GM19043 (cell line): Measurements from ENCODE around the gene CALML6.

Source experiments
- ATAC-seq: cut with Tn5 transposase; IDR thresholded peaks from one replicate; pipeline ENCODE4 v1.9.1; 2021; ENCODE audit warnings: low read depth; ENCODE audit not compliant: unreplicated experiment

Gene CALML6

DNA sequence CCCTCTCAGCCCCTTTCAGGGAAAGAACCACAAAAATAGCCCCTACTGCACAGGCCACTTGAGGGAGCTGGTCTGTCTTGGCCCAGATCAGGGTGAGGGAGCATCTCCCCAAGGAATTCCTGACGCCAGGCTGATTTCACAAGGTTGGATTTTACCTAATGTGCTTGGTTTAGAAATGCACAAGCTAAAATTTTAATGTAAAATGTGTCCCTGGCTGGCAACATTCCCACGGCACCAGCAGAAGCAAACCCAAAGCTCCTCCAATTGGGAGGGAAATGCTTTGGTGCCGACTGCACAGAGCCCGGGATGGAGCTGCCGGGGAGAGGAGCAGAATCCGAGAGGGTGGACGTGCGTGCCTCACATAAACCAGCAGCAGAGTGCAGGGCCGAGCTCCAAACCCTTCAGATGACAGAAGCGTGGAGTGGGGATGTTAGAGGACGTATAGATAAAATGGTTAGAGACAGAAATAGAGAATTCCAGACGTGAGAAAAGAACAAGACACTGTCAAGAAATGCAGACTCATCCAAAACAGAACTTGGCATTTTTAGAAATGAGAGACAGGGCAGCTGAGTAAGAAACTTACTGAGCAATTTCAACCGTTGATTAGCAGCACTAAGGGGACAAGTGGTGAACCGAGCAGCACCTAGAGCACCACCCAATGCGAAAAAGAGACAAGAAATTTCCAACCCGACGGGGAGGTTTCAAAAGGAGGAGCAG, 45.6 kb downstream of the CALML6 start:
- no peak for ATAC-seq

DNA sequence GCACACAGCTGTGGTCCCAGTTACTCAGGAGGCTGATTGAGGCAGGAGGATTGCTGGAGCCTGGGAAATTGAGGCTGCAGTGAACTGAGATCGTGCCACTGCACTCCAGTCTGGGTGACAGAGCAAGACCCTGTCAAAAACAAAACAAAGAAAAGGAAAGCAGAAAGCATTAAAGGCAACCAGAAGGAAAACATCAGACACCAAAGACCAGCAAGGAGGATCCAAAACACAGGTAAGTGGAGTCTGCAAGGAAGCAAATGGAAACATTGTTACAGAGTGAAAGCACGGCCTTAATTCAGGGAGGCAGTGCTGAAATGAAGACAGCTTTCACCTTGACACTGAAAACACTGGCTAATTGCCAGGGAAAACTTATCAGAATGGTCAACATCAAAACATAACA, 47.7 kb downstream of the CALML6 start:
- ATAC-seq: no peak

DNA sequence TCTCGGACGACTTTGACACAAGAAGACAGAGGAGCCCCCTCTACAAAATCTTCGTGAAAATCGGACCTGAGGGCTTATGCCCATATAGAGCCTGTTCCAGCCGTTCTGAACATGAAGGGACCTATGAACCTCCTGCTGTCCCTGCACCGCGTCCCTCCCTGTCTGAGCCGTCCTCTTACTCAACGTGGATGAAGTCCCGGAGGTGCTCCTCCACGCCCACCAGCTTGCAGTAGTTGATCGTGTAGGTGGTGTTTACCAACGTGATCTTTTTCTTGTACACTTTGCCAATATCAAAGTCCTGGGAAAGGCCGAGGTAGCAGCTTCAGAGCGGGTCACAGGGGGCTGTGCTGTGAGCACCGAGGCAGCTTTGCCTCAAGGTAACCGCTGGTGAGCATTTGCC, 48.5 kb downstream of the CALML6 start:
- ATAC-seq: no peak

DNA sequence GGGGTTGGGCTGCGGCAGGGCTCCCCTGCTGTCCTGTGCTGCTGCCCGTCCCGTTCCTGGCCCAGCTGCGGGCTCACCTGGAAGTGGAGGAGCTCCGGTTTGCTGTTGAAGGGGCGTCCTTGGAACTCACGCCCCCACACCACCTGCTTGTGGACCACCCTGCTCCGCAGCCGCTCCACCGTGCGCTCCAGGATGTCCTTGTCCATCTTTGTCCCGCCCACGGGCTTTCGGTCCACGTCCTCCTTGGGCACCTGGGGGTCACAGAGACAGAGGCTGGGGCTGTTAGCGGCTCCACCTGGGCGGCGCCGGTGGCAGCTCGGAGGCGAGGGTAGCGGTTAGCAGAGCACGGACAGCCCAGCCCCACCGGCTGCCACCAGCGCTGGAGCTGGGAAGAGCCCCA, 49.8 kb downstream of the CALML6 start:
- ATAC-seq: no peak

DNA sequence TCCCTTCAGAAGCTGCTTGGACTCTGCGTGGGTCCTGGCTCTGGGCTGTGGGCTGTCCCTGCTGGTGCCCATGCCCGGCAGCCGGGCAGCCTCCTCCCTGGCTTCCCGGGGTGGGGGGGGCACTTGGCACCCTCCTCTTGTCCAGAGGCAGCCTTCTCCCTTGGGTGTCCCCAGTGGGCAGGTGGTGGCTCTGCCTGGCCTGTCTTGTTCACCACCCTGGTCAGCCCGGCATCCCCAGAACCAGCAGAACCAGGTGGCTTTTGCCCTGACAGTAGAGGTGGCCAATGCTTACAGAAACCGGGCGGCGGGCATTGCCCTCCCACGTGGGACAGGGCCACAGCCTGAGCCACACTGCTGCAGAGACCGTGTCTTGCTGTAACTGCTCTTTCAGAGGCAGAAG, 50.5 kb downstream of the CALML6 start:
- ATAC-seq: no peak

DNA sequence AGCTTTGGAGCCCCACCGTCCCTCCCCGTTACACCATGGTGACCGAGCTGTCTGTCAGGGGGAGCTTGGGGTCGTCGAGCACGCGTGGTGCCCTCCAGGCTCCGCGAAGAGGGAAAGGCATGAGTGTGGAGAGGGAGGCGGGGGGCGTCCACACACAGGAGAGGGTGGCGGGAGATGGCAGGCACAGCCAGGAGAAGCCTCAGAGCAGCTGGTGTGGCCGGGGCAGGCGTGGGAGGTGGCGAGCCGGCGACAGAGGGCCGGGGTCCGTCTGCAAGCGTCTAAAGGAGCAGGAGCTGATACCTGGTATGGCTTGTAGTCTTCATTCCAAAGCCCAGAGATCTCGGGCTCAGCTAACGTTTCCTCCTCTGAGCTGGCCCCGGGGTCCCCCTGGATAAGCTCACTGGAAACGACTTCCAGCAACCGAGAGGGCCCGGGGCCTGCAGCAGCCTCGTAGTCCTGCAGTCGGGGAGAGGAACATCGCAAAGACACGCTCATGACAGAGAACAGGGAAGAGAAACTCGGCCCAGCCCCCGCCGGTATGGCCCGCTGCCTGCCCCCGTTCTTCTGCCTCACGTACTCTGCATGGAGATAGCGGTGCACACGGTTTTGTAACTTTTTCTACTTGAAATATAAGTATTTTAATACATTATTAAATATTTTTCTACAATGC, 51.1 kb downstream of the CALML6 start:
- ATAC-seq: no peak
